Measurements from ENCODE around the gene KCNJ5. TPM values are rescaled to one million over a fixed set of nuclear protein-coding genes. Genes with fewer than 3 reads are reported as not detected.

KCNJ5 gene
- total RNA-seq, 2 donors from 2014 or later = 3.5 to 6.9 TPM

DNA sequence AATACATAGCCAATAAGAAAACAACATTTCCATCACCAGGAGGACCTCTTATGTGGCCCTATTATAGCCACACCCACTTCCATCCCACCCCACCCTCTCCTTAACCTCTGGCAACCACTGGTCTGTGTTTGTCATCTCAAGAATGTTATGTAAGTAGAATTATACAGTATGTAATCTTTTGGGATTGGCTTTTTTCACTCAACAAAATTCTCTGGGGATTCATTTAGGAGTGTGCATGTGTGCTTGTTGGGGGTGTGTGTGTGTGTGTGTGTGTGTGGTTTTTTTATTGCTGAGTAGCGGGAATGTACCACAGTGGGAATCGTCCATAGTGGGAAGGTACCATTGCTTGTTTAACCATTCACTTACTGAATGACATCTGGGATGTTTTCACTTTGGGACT, 5.2 kb downstream of the KCNJ5 start:
- TF ChIP-seq, protein P1, sequence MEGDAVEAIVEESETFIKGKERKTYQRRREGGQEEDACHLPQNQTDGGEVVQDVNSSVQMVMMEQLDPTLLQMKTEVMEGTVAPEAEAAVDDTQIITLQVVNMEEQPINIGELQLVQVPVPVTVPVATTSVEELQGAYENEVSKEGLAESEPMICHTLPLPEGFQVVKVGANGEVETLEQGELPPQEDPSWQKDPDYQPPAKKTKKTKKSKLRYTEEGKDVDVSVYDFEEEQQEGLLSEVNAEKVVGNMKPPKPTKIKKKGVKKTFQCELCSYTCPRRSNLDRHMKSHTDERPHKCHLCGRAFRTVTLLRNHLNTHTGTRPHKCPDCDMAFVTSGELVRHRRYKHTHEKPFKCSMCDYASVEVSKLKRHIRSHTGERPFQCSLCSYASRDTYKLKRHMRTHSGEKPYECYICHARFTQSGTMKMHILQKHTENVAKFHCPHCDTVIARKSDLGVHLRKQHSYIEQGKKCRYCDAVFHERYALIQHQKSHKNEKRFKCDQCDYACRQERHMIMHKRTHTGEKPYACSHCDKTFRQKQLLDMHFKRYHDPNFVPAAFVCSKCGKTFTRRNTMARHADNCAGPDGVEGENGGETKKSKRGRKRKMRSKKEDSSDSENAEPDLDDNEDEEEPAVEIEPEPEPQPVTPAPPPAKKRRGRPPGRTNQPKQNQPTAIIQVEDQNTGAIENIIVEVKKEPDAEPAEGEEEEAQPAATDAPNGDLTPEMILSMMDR (IDR thresholded peaks at IDR 0.05) = no peak
- no peaks in the 10 kb centered on the region for H3K36me3 ChIP-seq
- H3K4me1 ChIP-seq (ENCODE audit: control insufficient read depth in 1 of 2, low read depth in 2 of 2) = peaks cover 20 to 67% of the 10 kb centered on the region in 2 donors
- no peak overlapping the region for H3K27ac ChIP-seq
- no peaks in the 10 kb centered on the region for H3K9me3 ChIP-seq
- no peak for DNase-seq (ENCODE audit: low spot score)
- no peak for ATAC-seq (ENCODE audit: insufficient number of reproducible peaks, low FRiP score, low read depth)
- H3K27me3 ChIP-seq (replicated peaks; ENCODE audit: insufficient read depth) = no peaks in the 10 kb centered on the region
- no peak overlapping the region for H3K4me3 ChIP-seq

DNA sequence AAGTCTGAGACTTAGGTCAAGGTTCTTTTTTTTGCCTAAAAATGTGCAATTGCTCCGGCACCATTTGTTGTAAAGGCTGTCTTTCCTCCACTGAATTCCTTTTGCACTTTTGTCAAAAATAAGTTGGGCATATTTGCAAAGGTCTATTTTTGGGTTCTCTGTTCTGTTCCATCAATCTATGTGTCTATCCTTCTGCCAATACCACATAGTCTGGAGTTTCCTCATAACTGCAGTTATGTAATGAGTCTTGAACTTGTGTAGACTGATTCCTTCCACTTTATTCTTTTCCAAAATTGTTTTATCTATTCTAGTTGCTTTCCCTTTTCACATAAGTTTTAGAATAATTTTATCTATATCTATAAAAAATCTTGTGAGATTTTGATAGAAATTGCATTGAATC, 6.7 kb downstream of the KCNJ5 start:
- ATAC-seq (ENCODE audit: insufficient number of reproducible peaks, low FRiP score, low read depth) = no peak
- Histone ChIP-seq H3K36me3 (no peaks in the 10 kb centered on the region), H3K9me3 (no peaks in the 10 kb centered on the region), H3K4me3 (no peak overlapping the region), H3K4me1 (ENCODE audit: control insufficient read depth in 1 of 2, low read depth in 2 of 2) (peaks cover 20 to 63% of the 10 kb centered on the region in 2 donors), H3K27ac (no peak overlapping the region), H3K27me3 (replicated peaks; ENCODE audit: insufficient read depth) (no peaks in the 10 kb centered on the region)
- TF ChIP-seq, protein P1 (IDR thresholded peaks at IDR 0.05) = no peak
- DNase-seq (ENCODE audit: low spot score) = no peak

DNA sequence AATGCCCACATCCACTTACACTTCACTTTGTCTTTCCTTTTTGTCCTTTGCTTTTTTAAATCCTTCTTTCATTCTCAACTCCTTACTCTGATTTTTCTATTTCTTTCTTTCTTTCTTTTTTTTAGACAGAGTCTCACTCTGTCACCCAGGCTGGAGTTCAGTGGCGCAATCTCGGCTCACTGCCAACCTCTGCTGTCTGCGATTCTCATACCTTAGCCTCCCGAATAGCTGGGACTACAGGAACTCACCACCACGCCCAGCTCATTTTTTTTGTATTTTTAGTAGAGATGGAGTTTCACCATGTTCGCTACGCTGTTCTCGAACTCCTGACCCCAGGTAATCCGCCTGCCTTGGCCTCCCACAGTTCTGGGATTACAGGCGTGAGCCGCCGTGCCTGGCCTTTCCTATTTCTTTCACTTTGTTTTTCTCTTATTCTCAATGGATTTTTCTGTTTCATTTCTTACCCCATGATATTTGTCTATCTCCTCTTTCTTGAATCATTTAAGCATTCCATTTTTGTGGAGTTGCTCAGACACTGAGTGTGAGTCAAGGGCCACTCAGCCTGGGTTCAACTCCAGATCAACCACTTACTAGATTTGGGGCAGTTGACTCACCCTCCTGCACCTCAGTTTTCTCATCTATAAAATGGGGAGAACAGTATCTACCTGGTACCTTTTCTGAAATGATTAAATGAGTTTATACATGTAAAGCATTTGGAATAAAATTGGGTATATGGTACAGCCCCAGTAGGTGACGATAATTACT, 7.6 kb downstream of the KCNJ5 start:
- TF ChIP-seq, protein P1 (IDR thresholded peaks at IDR 0.05) = no peak
- H3K4me1 ChIP-seq (ENCODE audit: control insufficient read depth in 1 of 2, low read depth in 2 of 2) = peaks cover 19 to 55% of the 10 kb centered on the region in 2 donors
- ATAC-seq (ENCODE audit: insufficient number of reproducible peaks, low FRiP score, low read depth) (no peak), DNase-seq (ENCODE audit: low spot score) (no peak)
- no peaks in the 10 kb centered on the region for H3K27me3 ChIP-seq (replicated peaks; ENCODE audit: insufficient read depth)
- no peaks in the 10 kb centered on the region for H3K9me3 ChIP-seq
- H3K36me3 ChIP-seq = no peaks in the 10 kb centered on the region
- no peak overlapping the region for H3K4me3 ChIP-seq
- no peak overlapping the region for H3K27ac ChIP-seq

DNA sequence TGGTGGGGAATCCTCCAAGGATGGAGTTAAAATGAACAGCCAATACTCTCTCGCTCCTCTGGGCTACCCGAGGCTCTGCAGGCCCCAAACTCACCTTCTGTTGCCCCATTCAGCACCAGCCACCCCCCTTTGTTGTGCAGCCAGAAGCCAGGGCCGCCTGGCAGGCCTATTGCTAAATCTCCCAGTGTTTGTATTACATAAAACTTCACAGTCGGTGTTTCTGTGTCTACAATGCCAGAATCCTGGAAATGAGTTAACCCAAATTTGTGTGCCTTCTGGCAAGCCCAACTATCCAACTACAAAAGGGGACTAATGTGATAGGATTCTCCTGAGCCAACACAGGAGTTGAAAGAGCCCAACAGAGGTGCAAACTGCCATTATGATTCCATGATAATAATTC, 9.3 kb downstream of the KCNJ5 start:
- H3K4me3 ChIP-seq = no peak overlapping the region
- no peak for DNase-seq (ENCODE audit: low spot score)
- ATAC-seq (ENCODE audit: insufficient number of reproducible peaks, low FRiP score, low read depth) = no peak
- TF ChIP-seq, protein P1 (IDR thresholded peaks at IDR 0.05) = no peak
- H3K36me3 ChIP-seq = no peaks in the 10 kb centered on the region
- H3K27me3 ChIP-seq (replicated peaks; ENCODE audit: insufficient read depth) = no peaks in the 10 kb centered on the region
- H3K9me3 ChIP-seq = no peaks in the 10 kb centered on the region
- peaks cover 12 to 47% of the 10 kb centered on the region in 2 donors for H3K4me1 ChIP-seq (ENCODE audit: control insufficient read depth in 1 of 2, low read depth in 2 of 2)
- no peak overlapping the region for H3K27ac ChIP-seq

DNA sequence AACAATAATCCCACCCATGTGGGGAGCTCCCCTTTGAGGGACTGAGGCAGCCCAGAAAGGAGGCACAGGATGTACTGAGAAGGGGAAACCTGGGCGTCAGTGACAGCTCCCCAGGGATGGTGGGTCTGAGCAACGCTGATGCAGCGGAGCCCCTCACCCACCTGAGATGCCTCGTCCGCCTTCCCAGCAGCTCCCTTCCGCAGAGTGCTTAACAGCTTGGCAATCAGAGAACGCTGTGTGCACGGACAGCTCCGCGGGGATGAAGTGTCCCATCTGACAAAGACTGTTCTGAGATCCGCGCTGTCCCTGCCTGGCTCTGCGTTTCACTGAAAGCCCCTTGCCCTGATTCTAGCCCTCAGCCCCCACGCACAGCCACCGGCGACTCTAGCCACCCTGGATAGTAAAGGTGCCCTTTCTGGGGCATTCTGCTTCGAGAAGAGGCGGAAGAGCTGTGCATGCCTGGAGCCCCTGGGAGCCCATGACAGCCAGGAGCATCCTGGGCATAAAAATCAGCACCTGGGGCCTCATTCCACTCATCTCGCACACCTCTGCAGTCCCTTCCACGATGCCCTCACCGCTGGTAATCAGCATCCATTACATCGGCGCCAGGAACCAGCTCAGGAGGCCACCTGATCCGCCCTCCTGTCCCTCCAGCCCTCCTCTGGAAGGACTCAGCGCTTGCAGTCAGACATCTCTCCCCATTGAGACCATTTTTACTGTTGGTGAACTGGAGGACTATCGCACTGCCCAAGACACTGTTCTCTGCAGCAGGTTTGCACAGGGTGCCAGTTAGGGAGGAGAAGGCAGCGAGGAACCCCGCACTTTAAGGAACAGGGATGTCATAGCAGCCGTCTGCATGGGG, 10.7 kb downstream of the KCNJ5 start:
- Histone ChIP-seq H3K36me3 (no peaks in the 10 kb centered on the region), H3K9me3 (no peaks in the 10 kb centered on the region), H3K27ac (no peak overlapping the region), H3K27me3 (replicated peaks; ENCODE audit: insufficient read depth) (no peaks in the 10 kb centered on the region), H3K4me1 (ENCODE audit: control insufficient read depth in 1 of 2, low read depth in 2 of 2) (peaks cover 12 to 37% of the 10 kb centered on the region in 2 donors), H3K4me3 (no peak overlapping the region)
- TF ChIP-seq, protein P1 (IDR thresholded peaks at IDR 0.05) = no peak
- ATAC-seq (ENCODE audit: insufficient number of reproducible peaks, low FRiP score, low read depth) (no peak), DNase-seq (ENCODE audit: low spot score) (no peak)

Data from thoracic aorta (tissue), 2 donors.